A549 treated with DMSO at 1 μM for 4 hours (cell line): ENCODE measurements around the gene ACADVL. TPM values are rescaled to one million over a fixed set of nuclear protein-coding genes. Genes with fewer than 3 reads are reported as not detected.

Experiments
- total RNA-seq: library from RNA; stranded (reverse); fragments of 200-300 nt; extraction: Qiagen RNA extraction; gene quantifications from 5 replicates; pipeline ENCODE4 v1.2.3, GENCODE V29; 2022; ENCODE audit warnings: low read depth

ACADVL gene
- 339 to 466 TPM (median 425 TPM) in 5 replicates for total RNA-seq

DNA sequence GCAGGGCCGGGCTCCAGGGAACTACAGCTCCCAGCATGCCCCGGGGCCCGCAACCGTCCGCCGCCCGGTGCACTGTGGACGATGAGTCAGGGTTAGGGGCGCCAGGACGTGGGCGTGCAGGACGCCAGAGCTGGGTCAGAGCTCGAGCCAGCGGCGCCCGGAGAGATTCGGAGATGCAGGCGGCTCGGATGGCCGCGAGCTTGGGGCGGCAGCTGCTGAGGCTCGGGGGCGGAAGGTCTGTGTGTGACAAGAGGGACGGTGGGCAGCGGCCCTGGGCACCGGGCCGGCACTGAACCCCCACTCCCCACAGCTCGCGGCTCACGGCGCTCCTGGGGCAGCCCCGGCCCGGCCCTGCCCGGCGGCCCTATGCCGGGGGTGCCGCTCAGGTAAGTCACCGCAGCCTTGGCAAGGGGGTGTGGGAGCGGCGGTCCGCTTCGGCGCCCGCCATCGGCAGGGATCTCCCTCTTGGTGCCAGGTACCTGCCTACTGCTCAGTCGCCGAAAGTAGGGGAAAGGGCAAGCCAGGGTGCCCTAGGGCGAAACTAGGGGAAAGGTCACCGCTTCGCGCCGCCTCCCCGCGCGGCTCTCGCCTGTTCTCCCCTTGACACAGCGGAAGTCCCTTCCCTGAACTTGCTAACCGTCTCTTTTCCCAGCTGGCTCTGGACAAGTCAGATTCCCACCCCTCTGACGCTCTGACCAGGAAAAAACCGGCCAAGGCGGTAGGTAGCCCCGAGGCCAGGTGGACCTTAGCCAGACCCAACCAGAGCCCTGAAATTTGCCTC is at the start of gene ACADVL, which contains the start of gene DLG4:
Gene ACADVL (plus strand): TSS at position 127 of the 781 bp plus-strand sequence. CDS start 47 bp downstream, at position 174.
Gene DLG4 (minus strand): TSS at position 25 of the 781 bp plus-strand sequence.

GRCh38 chr17:7179317-7180254 is 40.2 kb upstream of the ACADVL start, which contains the start of gene ASGR1:
Gene ASGR1 (minus strand): TSS chr17:7179370. CDS start chr17:7178563, 807 bp downstream.

GRCh38 chr17:7234083-7234951 is 14.6 kb downstream of the ACADVL start, which contains the start of gene DVL2:
Gene DVL2 (minus strand): TSS chr17:7234517. CDS start chr17:7234262, 255 bp downstream.

DNA sequence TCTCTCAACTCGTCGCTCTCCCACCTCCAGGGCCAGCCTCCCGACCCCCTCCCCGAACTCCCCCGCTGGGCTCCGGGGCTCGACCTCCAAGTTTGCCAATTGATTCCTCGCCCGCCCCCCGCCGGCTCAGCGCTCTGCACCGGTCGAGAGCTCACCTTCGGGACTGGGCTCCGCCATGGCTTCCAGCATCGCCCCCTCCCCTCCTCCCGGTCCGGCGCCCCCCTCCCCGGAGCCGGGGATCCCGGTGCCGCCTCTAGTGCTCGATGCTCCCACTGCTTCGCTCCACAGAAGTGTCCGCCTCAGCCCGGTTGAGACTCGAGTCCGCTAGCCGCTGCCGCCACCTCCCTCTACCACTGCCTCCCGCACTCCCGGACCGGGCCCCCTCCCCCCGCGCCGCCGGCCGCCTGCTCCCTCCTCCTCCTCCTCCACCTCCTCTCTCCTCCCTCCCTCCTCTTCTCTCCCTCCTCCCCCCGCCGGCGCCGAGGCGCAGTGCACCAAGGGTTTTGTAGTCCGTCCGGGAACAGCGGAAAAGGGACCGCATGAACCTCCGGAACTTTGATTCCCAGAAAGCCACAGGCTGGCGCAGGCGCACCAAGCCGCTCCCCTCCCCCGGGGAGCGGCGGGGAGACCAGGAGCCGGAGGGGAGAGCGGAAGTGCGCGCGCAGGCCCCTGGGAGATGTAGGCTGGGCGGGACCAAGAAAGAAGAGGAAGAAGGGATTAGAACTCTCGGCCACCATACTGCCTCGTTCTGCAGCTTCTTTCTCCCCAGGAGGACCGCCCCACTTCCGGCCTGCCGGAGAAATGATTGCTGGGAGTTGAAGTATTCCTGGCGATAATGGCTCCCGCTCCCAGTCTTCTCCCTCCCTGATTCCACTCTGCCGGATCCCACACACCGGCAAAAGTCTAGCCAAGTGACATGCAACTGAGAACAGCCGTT is 19.6 kb downstream of the ACADVL start, which contains the start of gene PHF23:
Gene PHF23 (minus strand): TSS at position 367 of the 937 bp plus-strand sequence. CDS start 178 bp downstream, at position 189.

DNA sequence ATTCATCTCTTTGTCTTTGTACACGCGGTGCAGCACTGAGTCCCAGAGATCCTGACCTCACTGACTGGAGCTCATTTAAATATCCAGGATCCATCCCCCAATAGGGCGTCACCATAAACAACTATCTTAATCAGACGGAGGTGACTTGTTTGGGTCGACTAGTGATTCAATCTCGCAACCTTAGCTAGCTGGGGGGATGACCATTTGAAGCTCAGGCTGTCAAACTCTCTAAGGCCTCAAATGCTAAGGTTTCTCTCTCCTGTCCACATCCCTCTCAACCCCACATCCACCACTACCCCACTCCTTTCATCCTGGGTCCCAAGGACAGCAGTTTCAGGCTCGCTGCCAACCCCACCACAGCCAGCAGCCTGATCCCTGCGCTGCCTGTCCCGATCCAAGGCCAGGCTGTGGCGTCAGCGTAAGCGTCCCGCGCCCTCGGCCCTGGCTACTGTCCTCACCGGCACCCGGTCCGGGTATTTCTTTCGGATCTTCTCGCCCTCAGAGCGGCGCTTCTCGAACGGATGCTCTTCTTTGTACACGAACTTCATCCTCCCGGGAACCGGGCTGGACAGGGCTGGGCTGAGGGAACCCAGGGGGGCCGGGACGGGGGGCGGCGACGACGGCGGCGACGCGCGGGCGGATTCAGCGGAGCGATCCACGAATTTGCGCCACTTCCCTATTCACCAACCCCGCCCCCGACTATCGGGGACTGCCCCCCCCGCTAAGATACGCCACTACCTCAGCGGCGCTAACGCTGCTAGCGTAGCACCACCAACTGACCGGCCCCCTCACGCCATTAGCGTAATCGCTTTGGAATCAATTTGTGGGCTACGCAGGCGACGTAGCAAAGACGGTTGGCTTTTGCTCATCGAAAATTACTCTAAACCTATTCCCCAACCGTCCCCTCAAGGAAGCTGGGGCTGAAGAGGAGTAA is 22.3 kb downstream of the ACADVL start, which contains the start of gene GABARAP:
Gene GABARAP (minus strand): TSS at position 667 of the 934 bp plus-strand sequence. CDS start 119 bp downstream, at position 548.

DNA sequence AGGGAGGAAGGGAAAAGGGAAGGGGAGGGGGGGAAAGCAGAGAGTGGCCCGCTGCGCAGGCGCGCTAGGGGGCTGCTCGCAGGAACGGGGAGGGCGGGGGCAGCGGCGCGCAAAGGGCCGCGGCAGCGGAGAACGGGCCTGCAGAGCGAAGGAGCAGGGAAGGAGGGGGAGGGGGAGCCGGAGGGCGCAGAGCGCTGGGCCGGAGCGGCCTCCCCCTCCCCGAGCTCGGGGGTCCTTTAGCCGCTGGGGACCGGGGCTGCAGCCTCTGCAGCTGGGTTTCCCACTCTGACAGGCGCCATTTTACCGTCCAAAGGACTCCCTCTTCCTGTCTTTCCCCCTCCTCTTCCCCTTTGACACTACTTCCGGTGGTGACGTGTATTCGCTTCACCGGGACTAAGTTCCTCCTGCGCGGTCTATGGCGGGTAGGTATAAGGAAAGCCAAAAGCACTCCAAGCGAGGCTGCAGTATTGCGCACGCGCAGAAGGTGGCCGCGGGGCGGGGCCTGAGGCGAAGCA is 32.0 kb downstream of the ACADVL start, which contains the start of gene CTDNEP1:
Gene CTDNEP1 (minus strand): TSS at position 74 of the 515 bp plus-strand sequence. CDS start 438 bp downstream, outside the sequence.

GRCh38 chr17:7252176-7253043 is 32.7 kb downstream of the ACADVL start, which contains the start of gene ELP5:
Gene ELP5 (plus strand): TSS chr17:7252215. CDS start chr17:7252551, 336 bp downstream.

GRCh38 chr17:7262192-7262934 is 42.6 kb downstream of the ACADVL start, which contains the start of gene CLDN7:
Gene CLDN7 (minus strand): TSS chr17:7262478. CDS start chr17:7262043, 435 bp downstream.

Other genes with a start within 250 kb of the ACADVL start
- gene ALOX12, start 223.9 kb upstream of the ACADVL start, total RNA-seq: not detected in 5 replicates
- gene RNASEK, start 207.3 kb upstream of the ACADVL start, total RNA-seq: 444 to 509 TPM (median 460 TPM) in 5 replicates
- gene BCL6B, start 196.9 kb upstream of the ACADVL start, total RNA-seq: 0.09 TPM in 1 of 5 replicates, not detected in the others
- 8.0 to 13.7 TPM (median 11.4 TPM) in 5 replicates for gene SLC16A13, start 183.9 kb upstream of the ACADVL start, total RNA-seq
- not detected in 5 replicates for gene SLC16A11, start 175.8 kb upstream of the ACADVL start, total RNA-seq
- gene CLEC10A, start 139.7 kb upstream of the ACADVL start, total RNA-seq: not detected in 5 replicates
- gene ASGR2, start 105.1 kb upstream of the ACADVL start, total RNA-seq: 0.07 to 0.19 TPM in 2 of 5 replicates, not detected in the others
- 1.1 to 1.7 TPM (median 1.2 TPM) in 5 replicates for gene ASGR1, start 40.6 kb upstream of the ACADVL start, total RNA-seq
- gene DLG4, start 102 bp upstream of the ACADVL start, total RNA-seq: 7.3 to 9.7 TPM (median 8.5 TPM) in 5 replicates
- gene DVL2, start 14.6 kb downstream of the ACADVL start, total RNA-seq: 31.4 to 43.0 TPM (median 35.3 TPM) in 5 replicates
- 90.3 to 102 TPM (median 93.3 TPM) in 5 replicates for gene PHF23, start 19.5 kb downstream of the ACADVL start, total RNA-seq
- gene GABARAP, start 22.5 kb downstream of the ACADVL start, total RNA-seq: 605 to 729 TPM (median 704 TPM) in 5 replicates
- gene CTDNEP1, start 31.8 kb downstream of the ACADVL start, total RNA-seq: 208 to 246 TPM (median 226 TPM) in 5 replicates
- 116 to 129 TPM (median 124 TPM) in 5 replicates for gene ELP5, start 32.3 kb downstream of the ACADVL start, total RNA-seq
- gene CLDN7, start 42.5 kb downstream of the ACADVL start, total RNA-seq: 0.63 to 0.91 TPM (median 0.76 TPM) in 5 replicates
- 0.13 to 0.27 TPM (median 0.16 TPM) in 5 replicates for gene SLC2A4, start 61.8 kb downstream of the ACADVL start, total RNA-seq
- gene YBX2, start 74.7 kb downstream of the ACADVL start, total RNA-seq: 0.40 to 0.60 TPM (median 0.53 TPM) in 5 replicates
- gene EIF5A, start 87.7 kb downstream of the ACADVL start, total RNA-seq: 1,614 to 1,831 TPM (median 1,704 TPM) in 5 replicates
- 75.1 to 106 TPM (median 95.2 TPM) in 5 replicates for gene GPS2, start 95.4 kb downstream of the ACADVL start, total RNA-seq
- gene NEURL4, start 109.4 kb downstream of the ACADVL start, total RNA-seq: 27.1 to 33.9 TPM (median 31.9 TPM) in 5 replicates
- 3.9 to 7.6 TPM (median 4.2 TPM) in 5 replicates for gene ACAP1, start 116.6 kb downstream of the ACADVL start, total RNA-seq
- gene KCTD11, start 132.2 kb downstream of the ACADVL start, total RNA-seq: 12.5 to 15.9 TPM (median 13.7 TPM) in 5 replicates
- not detected in 5 replicates for gene TMEM95, start 135.2 kb downstream of the ACADVL start, total RNA-seq
- gene TNK1, start 161.2 kb downstream of the ACADVL start, total RNA-seq: 1.3 to 1.8 TPM (median 1.6 TPM) in 5 replicates
- gene PLSCR3, start 174.6 kb downstream of the ACADVL start, total RNA-seq: 34.1 to 39.8 TPM (median 34.4 TPM) in 5 replicates
- gene TMEM256, start 184.2 kb downstream of the ACADVL start, total RNA-seq: 181 to 226 TPM (median 200 TPM) in 5 replicates
- 15.4 to 21.5 TPM (median 18.0 TPM) in 5 replicates for gene NLGN2, start 187.9 kb downstream of the ACADVL start, total RNA-seq
- gene SPEM1, start 200.4 kb downstream of the ACADVL start, total RNA-seq: 0.08 TPM in 1 of 5 replicates, not detected in the others
- gene SPEM2, start 205.7 kb downstream of the ACADVL start, total RNA-seq: 0.07 TPM in 1 of 5 replicates, not detected in the others
- 0.03 TPM in 2 of 5 replicates, not detected in the others for gene SPEM3, start 208.9 kb downstream of the ACADVL start, total RNA-seq
- 10.3 to 13.9 TPM (median 12.1 TPM) in 5 replicates for gene TMEM102, start 215.5 kb downstream of the ACADVL start, total RNA-seq
- 0.86 to 1.3 TPM (median 1.1 TPM) in 5 replicates for gene FGF11, start 219.6 kb downstream of the ACADVL start, total RNA-seq
- gene CHRNB1, start 225.1 kb downstream of the ACADVL start, total RNA-seq: 5.4 to 7.8 TPM (median 7.1 TPM) in 5 replicates